Measurements from ENCODE around the gene PXMP2.

The PXMP2 gene

DNA sequence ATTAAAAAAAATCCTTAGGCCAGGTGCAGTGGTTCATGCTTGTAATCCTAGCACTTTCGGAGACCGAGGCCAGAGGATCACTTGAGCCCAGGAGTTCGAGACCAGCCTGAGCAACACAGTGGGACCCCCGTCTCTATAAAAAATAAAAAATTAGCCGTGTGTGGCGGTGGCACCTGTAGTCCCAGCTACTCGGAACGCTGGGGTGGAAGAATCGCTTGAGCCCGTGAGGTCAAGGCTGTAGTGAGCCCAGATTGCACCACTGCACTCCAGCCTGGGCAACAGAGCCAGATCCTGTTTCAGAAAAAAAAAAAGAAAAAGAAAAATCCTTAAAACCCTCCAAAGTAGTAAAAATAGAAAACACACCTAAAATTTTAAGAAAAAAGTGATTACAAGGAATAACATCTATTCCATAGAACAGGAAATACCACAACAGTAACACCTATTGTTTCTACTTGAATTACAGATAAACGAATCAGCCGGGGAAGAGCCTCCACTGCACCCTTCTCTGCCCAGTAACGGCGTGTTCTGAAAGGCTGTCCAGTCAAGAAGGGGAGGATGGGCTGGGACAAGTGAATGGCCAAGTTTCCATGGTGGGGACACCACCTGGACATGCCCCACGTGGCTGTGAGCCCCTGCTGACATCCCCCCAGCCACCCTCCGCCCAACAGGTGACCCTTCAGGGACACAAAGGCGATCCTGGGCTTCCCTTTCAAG lies 18.1 kb upstream of the PXMP2 start:
- FAIRE-seq (no peak), DNase-seq (ENCODE audit: insufficient read length, low spot score) (no peak)
- TF ChIP-seq, protein P1, sequence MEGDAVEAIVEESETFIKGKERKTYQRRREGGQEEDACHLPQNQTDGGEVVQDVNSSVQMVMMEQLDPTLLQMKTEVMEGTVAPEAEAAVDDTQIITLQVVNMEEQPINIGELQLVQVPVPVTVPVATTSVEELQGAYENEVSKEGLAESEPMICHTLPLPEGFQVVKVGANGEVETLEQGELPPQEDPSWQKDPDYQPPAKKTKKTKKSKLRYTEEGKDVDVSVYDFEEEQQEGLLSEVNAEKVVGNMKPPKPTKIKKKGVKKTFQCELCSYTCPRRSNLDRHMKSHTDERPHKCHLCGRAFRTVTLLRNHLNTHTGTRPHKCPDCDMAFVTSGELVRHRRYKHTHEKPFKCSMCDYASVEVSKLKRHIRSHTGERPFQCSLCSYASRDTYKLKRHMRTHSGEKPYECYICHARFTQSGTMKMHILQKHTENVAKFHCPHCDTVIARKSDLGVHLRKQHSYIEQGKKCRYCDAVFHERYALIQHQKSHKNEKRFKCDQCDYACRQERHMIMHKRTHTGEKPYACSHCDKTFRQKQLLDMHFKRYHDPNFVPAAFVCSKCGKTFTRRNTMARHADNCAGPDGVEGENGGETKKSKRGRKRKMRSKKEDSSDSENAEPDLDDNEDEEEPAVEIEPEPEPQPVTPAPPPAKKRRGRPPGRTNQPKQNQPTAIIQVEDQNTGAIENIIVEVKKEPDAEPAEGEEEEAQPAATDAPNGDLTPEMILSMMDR (IDR thresholded peaks at IDR 0.05; ENCODE audit: insufficient read depth, missing control alignments), result no peak

DNA sequence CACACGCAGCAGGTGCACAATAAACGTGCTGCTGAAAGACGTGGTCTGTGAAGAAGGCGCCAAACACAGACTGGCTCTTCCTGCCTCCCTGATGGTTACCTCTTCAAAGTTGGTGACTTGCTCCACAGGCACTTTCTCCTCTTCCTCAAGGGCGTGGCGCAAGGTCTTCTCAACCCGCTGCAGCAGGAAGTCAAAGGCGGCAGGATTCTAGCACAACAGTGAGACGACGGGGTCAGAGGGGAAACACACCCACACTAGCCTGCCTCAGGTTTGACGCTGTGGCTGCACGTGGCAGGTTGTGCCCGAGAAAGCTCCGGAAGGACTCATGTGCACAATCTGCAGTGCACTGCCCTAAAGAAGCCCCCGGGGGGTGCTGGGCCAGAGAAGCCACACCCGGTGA lies 15.3 kb upstream of the PXMP2 start:
- FAIRE-seq, result no peak
- DNase-seq (ENCODE audit: insufficient read length, low spot score), result no peak
- TF ChIP-seq, protein P1 (IDR thresholded peaks at IDR 0.05; ENCODE audit: insufficient read depth, missing control alignments), result no peak

DNA sequence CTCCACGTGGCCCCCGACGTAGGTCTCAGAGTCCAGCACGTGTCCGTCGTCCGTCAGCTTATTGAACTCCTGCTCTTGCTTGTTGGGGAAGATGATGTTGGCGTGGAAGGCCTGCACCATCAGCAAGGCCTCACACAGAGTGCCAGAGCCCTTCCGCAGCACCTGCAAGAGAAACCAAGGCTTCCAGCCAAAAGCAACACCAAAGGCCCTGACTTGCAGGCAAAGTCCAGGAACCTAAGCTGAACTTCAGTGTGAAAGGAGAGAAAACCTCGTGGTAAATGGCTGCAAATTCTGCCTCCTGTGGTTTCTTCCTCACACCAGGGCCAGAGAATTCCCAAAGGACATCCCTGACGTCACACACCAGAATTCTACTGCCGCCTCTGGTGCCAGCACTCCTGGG lies 14.7 kb upstream of the PXMP2 start:
- no peak for DNase-seq (ENCODE audit: insufficient read length, low spot score)
- no peak for FAIRE-seq
- TF ChIP-seq, protein P1 (IDR thresholded peaks at IDR 0.05; ENCODE audit: insufficient read depth, missing control alignments), result no peak

DNA sequence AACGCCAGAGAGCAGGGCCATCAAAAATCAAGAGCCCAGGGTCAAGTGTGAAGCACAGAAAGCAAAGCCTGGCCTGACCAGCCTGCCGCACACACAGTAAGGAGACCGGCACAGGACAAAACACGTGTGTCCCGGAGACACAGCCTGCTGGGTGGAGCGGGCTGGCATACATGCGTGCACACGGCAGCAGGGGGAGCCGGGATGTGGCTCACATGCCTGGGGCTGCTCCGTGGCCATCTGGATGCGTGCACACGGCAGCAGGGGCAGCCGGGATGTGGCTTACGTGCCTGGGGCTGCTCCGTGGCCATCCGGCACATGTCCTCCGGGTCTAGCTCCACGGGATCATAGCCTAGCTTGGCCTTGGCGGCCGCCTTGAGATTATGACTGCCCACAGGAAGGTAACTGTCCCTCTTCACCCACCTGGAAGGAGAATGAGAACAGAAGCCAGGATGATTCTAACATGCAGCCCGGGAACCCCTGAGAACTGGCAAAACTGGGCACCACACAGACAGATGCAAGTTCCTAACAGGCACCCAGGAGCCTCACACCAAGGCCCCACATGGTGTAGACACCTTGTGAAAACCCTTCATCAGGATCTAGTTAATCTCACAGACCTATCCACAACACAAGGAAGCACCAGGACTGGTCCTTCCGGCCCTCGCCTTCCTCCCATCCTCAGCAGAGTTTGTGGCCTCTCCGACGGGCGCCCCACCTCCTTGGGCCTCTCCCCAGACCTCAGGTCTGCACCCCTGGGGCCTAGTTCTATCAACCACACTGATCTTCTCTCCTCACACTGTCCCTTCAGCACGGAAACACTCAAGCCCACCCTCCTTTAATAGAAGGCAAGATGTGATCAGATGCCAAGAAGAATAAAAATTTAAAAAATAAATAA lies 13.9 kb upstream of the PXMP2 start:
- TF ChIP-seq, protein P1 (IDR thresholded peaks at IDR 0.05; ENCODE audit: insufficient read depth, missing control alignments), result no peak
- no peak for FAIRE-seq
- no peak for DNase-seq (ENCODE audit: insufficient read length, low spot score)

DNA sequence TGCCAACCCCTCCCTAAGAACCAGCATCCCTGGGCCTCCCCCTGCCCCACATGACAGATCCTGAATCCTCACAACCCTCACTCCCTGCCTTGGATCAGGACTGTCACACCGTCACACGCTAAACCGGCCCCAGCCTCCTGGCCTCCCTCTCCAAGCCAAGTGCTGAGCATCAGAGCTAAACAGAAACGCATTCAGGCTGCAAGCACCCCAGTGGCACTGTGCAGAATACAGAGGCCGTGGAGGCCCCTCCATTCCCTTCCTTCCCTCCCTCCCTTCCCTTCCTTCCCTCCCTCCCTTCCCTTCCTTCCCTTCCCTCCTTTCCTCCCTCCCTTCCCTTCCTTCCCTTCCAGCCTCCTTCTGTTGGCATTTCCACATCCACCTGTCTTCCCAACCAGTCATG lies 12.8 kb upstream of the PXMP2 start:
- DNase-seq (ENCODE audit: insufficient read length, low spot score) (no peak), FAIRE-seq (no peak)
- TF ChIP-seq, protein P1 (IDR thresholded peaks at IDR 0.05; ENCODE audit: insufficient read depth, missing control alignments), result no peak

DNA sequence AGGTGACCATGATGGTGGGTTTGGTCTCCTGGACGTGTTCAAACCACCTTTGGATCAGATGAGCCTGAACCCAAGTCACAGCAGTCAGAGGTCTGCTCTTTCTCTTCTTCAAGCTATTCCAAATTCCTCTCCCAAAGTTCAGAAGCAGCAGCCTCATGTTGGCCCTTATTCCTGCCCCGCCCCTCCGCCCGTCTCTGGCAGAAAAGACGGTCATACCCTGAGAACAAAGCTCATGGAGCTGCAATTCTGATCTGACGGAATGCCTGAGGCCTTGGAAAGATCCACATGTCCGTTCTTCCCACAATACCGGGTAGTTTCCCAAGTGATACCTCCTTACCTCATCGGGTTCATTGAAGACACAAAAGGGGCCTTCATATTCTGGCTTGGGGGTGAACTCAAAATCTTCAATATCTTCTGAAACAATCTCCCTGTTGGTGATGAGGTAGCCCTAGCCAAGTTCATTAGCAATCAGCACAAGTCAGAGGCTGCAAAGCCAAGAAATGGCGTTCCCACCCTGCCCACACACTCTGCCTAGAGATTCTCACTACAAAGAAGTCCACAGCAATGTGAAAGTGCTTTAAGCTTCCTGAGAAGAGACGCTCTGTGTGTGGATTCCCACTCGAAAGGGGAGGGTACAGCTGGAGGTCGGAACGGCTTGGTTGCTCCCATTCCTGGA lies 11.5 kb upstream of the PXMP2 start:
- no peak for FAIRE-seq
- TF ChIP-seq, protein P1 (IDR thresholded peaks at IDR 0.05; ENCODE audit: insufficient read depth, missing control alignments), result no peak
- DNase-seq (ENCODE audit: insufficient read length, low spot score), result no peak

All from D721Med (cell line).